ENCODE results near the gene DOCK3. TPM values are rescaled to one million over a fixed set of nuclear protein-coding genes. Genes with fewer than 3 reads are reported as not detected.

DOCK3 gene
- polyA plus RNA-seq, 2 donors: 0.93 to 2.8 TPM

GRCh38 chr3:51388286-51389029 lies 713.7 kb downstream of the DOCK3 start:
- H3K36me3 ChIP-seq (ENCODE audit: control insufficient read depth in 2 of 2, insufficient read depth in 2 of 2, low read length in 1 of 2): peaks cover 0 to 14% of the 10 kb centered on the region in 2 donors
- 41 to 49% methylated on average over 6 of the region's 6 CpGs for WGBS, 2 donors
- peaks cover 16 to 29% of the 10 kb centered on the region in 2 donors for H3K4me1 ChIP-seq (ENCODE audit: control insufficient read depth in 2 of 2, insufficient read depth in 2 of 2, low read length in 1 of 2)
- H3K27me3 ChIP-seq (ENCODE audit: control insufficient read depth in 1 of 2, insufficient read depth in 2 of 2, low read length in 2 of 2): no peaks in the 10 kb centered on the region
- H3K27ac ChIP-seq (ENCODE audit: low read depth in 2 of 2, low read length in 1 of 2): peak overlapping the region; percentile 74 to 83
- H3K9me3 ChIP-seq (ENCODE audit: control insufficient read depth in 2 of 2, insufficient read depth in 1 of 2, low read depth in 1 of 2, low read length in 1 of 2): no peaks in the 10 kb centered on the region
- peak overlapping the region in 1 of 2 donors; percentile 2 for H3K4me3 ChIP-seq (ENCODE audit: low read depth in 1 of 2, low read length in 2 of 2)

- H3K4me3 ChIP-seq (ENCODE audit: low read depth in 1 of 2, low read length in 2 of 2): no peak overlapping the region
- WGBS, 2 donors: 51 to 65% methylated on average over 6 of the region's 6 CpGs
- no peaks in the 10 kb centered on the region for H3K9me3 ChIP-seq (ENCODE audit: control insufficient read depth in 2 of 2, insufficient read depth in 1 of 2, low read depth in 1 of 2, low read length in 1 of 2)
- H3K4me1 ChIP-seq (ENCODE audit: control insufficient read depth in 2 of 2, insufficient read depth in 2 of 2, low read length in 1 of 2): peaks cover 19 to 29% of the 10 kb centered on the region in 2 donors
- H3K27ac ChIP-seq (ENCODE audit: low read depth in 2 of 2, low read length in 1 of 2): peak overlapping the region in 1 of 2 donors; percentile 67
- H3K27me3 ChIP-seq (ENCODE audit: control insufficient read depth in 1 of 2, insufficient read depth in 2 of 2, low read length in 2 of 2): no peaks in the 10 kb centered on the region
- peaks cover 0 to 23% of the 10 kb centered on the region in 2 donors for H3K36me3 ChIP-seq (ENCODE audit: control insufficient read depth in 2 of 2, insufficient read depth in 2 of 2, low read length in 1 of 2)
Measured at GRCh38 chr3:51389423-51390183, 714.9 kb downstream of the DOCK3 start.

- H3K27me3 ChIP-seq (ENCODE audit: control insufficient read depth in 1 of 2, insufficient read depth in 2 of 2, low read length in 2 of 2): no peaks in the 10 kb centered on the region
- H3K4me3 ChIP-seq (ENCODE audit: low read depth in 1 of 2, low read length in 2 of 2): peak overlapping the region; percentile 12 to 27
- 35 to 37% methylated on average over 29 of the region's 29 CpGs for WGBS, 2 donors
- H3K4me1 ChIP-seq (ENCODE audit: control insufficient read depth in 2 of 2, insufficient read depth in 2 of 2, low read length in 1 of 2): peaks cover 19 to 29% of the 10 kb centered on the region in 2 donors
- peak overlapping the region; percentile 81 to 85 for H3K27ac ChIP-seq (ENCODE audit: low read depth in 2 of 2, low read length in 1 of 2)
- H3K9me3 ChIP-seq (ENCODE audit: control insufficient read depth in 2 of 2, insufficient read depth in 1 of 2, low read depth in 1 of 2, low read length in 1 of 2): no peaks in the 10 kb centered on the region
- peaks cover 0 to 32% of the 10 kb centered on the region in 2 donors for H3K36me3 ChIP-seq (ENCODE audit: control insufficient read depth in 2 of 2, insufficient read depth in 2 of 2, low read length in 1 of 2)
Measured at GRCh38 chr3:51390246-51391074, 715.7 kb downstream of the DOCK3 start.

- H3K36me3 ChIP-seq (ENCODE audit: control insufficient read depth in 2 of 2, insufficient read depth in 2 of 2, low read length in 1 of 2): peaks cover 0 to 38% of the 10 kb centered on the region in 2 donors
- WGBS, 2 donors: 0% methylated on average over 40 to 83 of the region's 83 CpGs
Measured at GRCh38 chr3:51391075-51391565, 716.4 kb downstream of the DOCK3 start, which contains the start of gene RBM15B. Gene RBM15B (plus strand): TSS chr3:51391285. CDS start chr3:51391400, 115 bp downstream.

GRCh38 chr3:51391566-51392354 lies 717.0 kb downstream of the DOCK3 start:
- peaks cover 19 to 29% of the 10 kb centered on the region in 2 donors for H3K4me1 ChIP-seq (ENCODE audit: control insufficient read depth in 2 of 2, insufficient read depth in 2 of 2, low read length in 1 of 2)
- no peaks in the 10 kb centered on the region for H3K27me3 ChIP-seq (ENCODE audit: control insufficient read depth in 1 of 2, insufficient read depth in 2 of 2, low read length in 2 of 2)
- WGBS, 2 donors: 5 to 6% methylated on average over 86 to 115 of the region's 115 CpGs
- peaks cover 0 to 44% of the 10 kb centered on the region in 2 donors for H3K36me3 ChIP-seq (ENCODE audit: control insufficient read depth in 2 of 2, insufficient read depth in 2 of 2, low read length in 1 of 2)
- H3K9me3 ChIP-seq (ENCODE audit: control insufficient read depth in 2 of 2, insufficient read depth in 1 of 2, low read depth in 1 of 2, low read length in 1 of 2): no peaks in the 10 kb centered on the region
- peak overlapping the region; percentile 73 to 90 for H3K4me3 ChIP-seq (ENCODE audit: low read depth in 1 of 2, low read length in 2 of 2)
- peak overlapping the region; percentile 92 to 95 for H3K27ac ChIP-seq (ENCODE audit: low read depth in 2 of 2, low read length in 1 of 2)

More at GRCh38 chr3:51391075-51391565, 716.4 kb downstream of the DOCK3 start, which contains the start of gene RBM15B:
- H3K9me3 ChIP-seq (ENCODE audit: control insufficient read depth in 2 of 2, insufficient read depth in 1 of 2, low read depth in 1 of 2, low read length in 1 of 2): no peaks in the 10 kb centered on the region
- peaks cover 19 to 29% of the 10 kb centered on the region in 2 donors for H3K4me1 ChIP-seq (ENCODE audit: control insufficient read depth in 2 of 2, insufficient read depth in 2 of 2, low read length in 1 of 2)
- peak within 1 kb of the TSS; percentile 92 to 95 for H3K27ac ChIP-seq (ENCODE audit: low read depth in 2 of 2, low read length in 1 of 2)
- peak within 1 kb of the TSS; percentile 73 to 90 for H3K4me3 ChIP-seq (ENCODE audit: low read depth in 1 of 2, low read length in 2 of 2)
- H3K27me3 ChIP-seq (ENCODE audit: control insufficient read depth in 1 of 2, insufficient read depth in 2 of 2, low read length in 2 of 2): no peaks in the 10 kb centered on the region

GRCh38 chr3:51392355-51393133 lies 717.8 kb downstream of the DOCK3 start:
- Histone ChIP-seq H3K27ac (ENCODE audit: low read depth in 2 of 2, low read length in 1 of 2) (peak overlapping the region; percentile 92 to 95), H3K36me3 (ENCODE audit: control insufficient read depth in 2 of 2, insufficient read depth in 2 of 2, low read length in 1 of 2) (peaks cover 0 to 47% of the 10 kb centered on the region in 2 donors), H3K4me1 (ENCODE audit: control insufficient read depth in 2 of 2, insufficient read depth in 2 of 2, low read length in 1 of 2) (peaks cover 19 to 27% of the 10 kb centered on the region in 2 donors), H3K9me3 (ENCODE audit: control insufficient read depth in 2 of 2, insufficient read depth in 1 of 2, low read depth in 1 of 2, low read length in 1 of 2) (no peaks in the 10 kb centered on the region), H3K4me3 (ENCODE audit: low read depth in 1 of 2, low read length in 2 of 2) (peak overlapping the region; percentile 73 to 90), H3K27me3 (ENCODE audit: control insufficient read depth in 1 of 2, insufficient read depth in 2 of 2, low read length in 2 of 2) (no peaks in the 10 kb centered on the region)
- 87 to 88% methylated on average over 42 of the region's 42 CpGs for WGBS, 2 donors

GRCh38 chr3:51393134-51393495 lies 718.4 kb downstream of the DOCK3 start:
- H3K4me3 ChIP-seq (ENCODE audit: low read depth in 1 of 2, low read length in 2 of 2): no peak overlapping the region
- no peaks in the 10 kb centered on the region for H3K27me3 ChIP-seq (ENCODE audit: control insufficient read depth in 1 of 2, insufficient read depth in 2 of 2, low read length in 2 of 2)
- peaks cover 19 to 22% of the 10 kb centered on the region in 2 donors for H3K4me1 ChIP-seq (ENCODE audit: control insufficient read depth in 2 of 2, insufficient read depth in 2 of 2, low read length in 1 of 2)
- H3K9me3 ChIP-seq (ENCODE audit: control insufficient read depth in 2 of 2, insufficient read depth in 1 of 2, low read depth in 1 of 2, low read length in 1 of 2): no peaks in the 10 kb centered on the region
- H3K27ac ChIP-seq (ENCODE audit: low read depth in 2 of 2, low read length in 1 of 2): no peak overlapping the region
- peaks cover 0 to 46% of the 10 kb centered on the region in 2 donors for H3K36me3 ChIP-seq (ENCODE audit: control insufficient read depth in 2 of 2, insufficient read depth in 2 of 2, low read length in 1 of 2)
- WGBS, 2 donors: 94% methylated on average over 17 of the region's 17 CpGs

GRCh38 chr3:51393564-51393963 lies 718.8 kb downstream of the DOCK3 start:
- Histone ChIP-seq H3K27me3 (ENCODE audit: control insufficient read depth in 1 of 2, insufficient read depth in 2 of 2, low read length in 2 of 2) (no peaks in the 10 kb centered on the region), H3K4me1 (ENCODE audit: control insufficient read depth in 2 of 2, insufficient read depth in 2 of 2, low read length in 1 of 2) (peaks cover 19 to 22% of the 10 kb centered on the region in 2 donors), H3K9me3 (ENCODE audit: control insufficient read depth in 2 of 2, insufficient read depth in 1 of 2, low read depth in 1 of 2, low read length in 1 of 2) (no peaks in the 10 kb centered on the region), H3K4me3 (ENCODE audit: low read depth in 1 of 2, low read length in 2 of 2) (no peak overlapping the region), H3K27ac (ENCODE audit: low read depth in 2 of 2, low read length in 1 of 2) (no peak overlapping the region), H3K36me3 (ENCODE audit: control insufficient read depth in 2 of 2, insufficient read depth in 2 of 2, low read length in 1 of 2) (peaks cover 0 to 49% of the 10 kb centered on the region in 2 donors)
- 88 to 91% methylated on average over 14 of the region's 14 CpGs for WGBS, 2 donors

Measured in esophagus (tissue), 2 donors.